NCI-H2107 treated with DMSO at 0.1 percent for 48 hours (cell line): ENCODE data around the gene CRACDL.
"Not testable (repeated sequence)": the region's sequence is repeated elsewhere in the genome, so short reads cannot be mapped to it uniquely, and the experiment has no call there.

Experiments used
- DNase-seq: peaks from one replicate; lab custom pipeline; 2025; ENCODE audit not compliant: unreplicated experiment; lab: John Stamatoyannopoulos, UW

CRACDL gene

DNA sequence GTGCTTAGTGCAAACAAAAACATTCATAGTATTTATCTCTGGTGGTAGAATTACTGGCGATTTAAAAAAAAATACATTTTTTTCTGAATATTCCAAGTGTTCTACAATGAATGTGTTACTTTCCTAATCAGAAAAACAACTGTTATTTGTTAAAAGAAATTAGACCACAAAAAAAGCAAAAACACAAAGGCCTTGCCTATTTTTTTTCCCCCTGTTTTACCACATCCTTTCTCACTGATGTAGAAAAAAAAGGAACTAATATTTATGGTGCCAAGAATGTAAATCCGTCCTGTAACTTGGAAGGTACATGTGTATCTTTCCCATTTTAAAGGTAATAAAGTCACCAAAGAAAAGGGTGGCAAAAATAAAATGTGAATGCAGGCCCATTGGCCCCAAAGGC is 176.7 kb downstream of the CRACDL start:
- DNase-seq: no peak

DNA sequence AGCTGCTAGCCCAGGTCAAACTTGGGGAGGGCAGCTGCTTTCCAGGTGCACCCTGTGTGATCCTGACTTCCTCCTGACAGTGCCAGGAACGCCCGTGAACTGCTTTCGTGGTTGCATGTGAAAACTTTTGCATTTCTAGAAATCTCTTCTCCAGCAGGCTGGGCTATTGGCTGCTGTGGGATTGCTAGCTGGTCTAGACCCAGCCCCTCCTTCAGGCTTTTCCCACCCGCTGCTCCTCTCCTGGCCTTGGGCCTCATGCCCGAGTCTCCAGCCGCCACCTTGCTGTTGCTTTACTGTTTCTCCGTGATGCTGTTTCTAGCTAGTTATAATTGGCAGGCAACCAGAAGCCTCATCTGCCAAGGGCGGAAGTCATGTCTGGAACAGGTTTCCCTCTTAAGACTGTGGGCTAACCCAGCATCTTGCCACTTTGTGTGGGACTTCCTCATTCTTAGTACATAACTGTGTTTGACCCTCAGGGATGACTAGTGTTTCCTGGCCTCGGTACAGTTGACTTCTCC is 178.1 kb downstream of the CRACDL start:
- DNase-seq: no peak

DNA sequence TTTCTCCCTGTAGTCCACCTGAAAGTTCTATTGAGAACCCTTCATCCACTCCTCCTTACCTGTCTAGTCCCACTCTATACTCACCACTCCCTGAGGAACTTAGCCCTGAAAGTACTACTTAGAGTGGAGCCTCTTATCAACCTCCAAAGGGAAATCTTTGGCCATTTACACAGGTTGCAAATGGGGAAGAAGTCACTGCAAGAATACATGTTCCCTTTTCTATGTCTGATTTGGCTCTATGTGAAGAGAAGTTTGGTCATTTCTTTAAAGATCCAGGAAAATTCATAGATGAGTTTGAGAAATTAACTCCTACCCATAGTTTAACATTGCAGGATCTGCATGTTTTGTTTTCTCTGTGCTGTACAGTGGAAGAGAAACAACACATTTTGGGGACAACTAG is 182.2 kb downstream of the CRACDL start:
- DNase-seq: no peak

DNA sequence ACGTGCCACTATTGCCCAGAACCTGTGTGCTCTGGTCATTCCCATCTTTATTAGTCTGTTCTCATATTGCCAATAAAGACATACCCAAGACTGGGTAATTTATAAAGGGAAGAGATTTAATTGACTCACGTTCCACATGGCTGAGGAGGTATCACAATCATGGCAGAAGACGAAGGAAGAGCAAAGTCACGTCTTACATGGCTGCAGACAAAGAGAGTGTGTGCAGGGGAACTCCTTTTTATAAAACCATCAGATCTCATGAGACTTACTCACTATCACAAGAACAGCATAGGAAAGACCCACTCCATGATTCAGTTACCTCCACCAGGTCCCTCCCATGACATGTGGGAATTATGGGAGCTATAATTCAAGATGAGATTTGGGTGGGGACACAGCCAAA is 183.3 kb downstream of the CRACDL start:
- not testable (repeated sequence) for DNase-seq

DNA sequence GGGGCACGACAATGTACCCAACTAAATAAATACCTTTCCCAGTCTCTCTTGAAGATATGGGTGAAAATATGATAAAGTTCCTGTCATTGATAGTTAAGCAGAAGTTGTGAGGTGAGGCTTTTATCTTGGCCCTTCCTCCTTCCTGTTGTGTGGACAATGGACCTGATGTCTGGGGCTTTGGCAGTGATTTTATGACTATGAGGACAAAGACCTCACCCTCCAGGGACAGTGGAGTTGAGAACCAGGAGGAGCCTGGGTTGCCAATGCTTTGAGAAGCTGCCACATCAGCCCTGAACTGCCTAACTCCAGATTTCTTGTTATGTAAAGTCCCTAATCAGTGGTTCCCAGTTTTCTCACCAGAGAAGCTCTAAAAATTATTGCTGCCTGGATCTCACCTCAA is 184.3 kb downstream of the CRACDL start:
- no peak for DNase-seq

DNA sequence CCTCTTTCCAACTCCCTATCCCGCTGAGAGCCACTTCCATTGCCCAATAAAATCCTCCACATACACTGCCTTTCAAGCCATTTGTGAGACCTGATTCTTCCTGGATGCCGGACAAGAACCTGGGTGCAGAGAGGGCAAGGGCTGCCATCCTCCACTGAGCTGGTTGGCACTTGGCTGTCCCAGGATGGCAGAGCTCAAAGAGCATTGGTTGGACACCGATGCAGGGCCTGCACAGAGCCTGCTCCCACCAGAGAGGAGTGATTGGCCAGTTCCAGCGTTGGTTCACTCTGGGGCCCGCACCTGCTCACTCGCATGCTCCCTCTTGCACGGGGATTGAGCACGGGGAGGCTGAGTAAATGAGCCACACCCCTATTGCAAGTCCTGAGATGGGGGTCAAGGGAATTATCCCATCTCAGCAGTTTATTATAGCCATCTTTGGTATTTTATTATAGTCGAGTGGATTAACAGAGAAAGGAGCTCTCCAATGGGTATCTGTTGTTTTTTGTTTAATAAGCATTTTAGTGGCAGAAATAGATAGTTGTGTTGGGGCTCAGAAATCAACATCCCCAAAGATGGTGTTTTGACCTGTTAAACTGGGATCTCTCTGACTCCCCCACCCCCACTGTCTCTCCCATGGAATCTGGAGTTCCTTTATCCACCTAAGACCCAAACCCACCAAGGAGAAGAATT is 185.3 kb downstream of the CRACDL start:
- DNase-seq: no peak

DNA sequence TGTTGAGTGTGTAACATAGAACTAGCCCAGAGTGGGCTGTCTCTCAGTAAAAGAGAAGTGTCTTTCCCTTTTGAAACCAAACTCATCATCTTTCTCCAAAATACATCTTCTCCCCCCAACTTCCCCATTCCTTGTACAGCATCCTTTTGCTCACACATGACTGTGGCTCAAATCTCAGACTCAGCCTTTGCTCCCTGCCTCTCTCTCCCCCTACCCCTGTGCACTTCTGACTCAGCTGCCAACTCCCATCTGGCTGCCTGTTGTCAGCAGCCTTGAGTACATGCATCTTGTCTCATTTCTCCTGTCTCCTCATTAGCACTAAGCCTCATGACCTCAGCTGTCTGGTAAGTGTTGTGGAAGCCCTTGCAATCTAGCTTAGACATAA is 187.0 kb downstream of the CRACDL start:
- DNase-seq: no peak

DNA sequence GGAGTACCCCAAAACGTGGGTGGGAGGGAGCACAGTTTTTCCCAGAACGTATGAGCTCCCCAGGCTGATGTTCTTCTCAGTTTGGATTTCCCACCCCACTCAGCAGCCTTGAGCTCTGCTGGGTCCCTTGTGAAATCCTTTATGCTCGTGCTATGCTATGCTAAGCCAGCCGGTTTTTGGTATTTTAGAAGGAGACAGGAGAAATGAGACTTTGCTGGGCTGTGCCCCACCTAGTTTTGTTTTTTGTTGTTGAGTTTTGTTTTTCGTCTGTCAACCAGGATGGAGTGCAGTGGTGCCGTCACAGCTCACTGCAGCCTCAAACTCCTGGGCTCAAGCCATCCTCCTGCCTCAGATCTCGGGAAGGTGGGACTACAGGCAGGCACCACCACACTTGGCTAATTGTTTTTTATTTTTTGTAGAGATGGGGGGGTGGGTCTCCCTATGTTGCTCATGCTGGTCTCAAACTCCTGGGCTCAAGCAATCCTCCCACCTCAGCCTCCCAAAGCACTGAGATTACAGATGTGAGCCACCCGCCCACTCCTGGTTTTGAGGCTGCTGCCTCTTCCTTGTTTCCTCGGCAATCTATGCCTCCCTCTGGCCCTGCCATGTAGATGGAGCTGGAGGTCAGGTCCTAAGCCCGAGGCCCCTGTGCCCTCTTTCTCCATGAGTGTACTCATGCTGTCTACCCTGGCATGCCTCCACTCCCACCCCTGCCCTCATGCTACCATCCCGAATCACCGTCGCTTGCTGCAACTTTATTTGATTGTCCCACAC is 187.5 kb downstream of the CRACDL start:
- no peak for DNase-seq

DNA sequence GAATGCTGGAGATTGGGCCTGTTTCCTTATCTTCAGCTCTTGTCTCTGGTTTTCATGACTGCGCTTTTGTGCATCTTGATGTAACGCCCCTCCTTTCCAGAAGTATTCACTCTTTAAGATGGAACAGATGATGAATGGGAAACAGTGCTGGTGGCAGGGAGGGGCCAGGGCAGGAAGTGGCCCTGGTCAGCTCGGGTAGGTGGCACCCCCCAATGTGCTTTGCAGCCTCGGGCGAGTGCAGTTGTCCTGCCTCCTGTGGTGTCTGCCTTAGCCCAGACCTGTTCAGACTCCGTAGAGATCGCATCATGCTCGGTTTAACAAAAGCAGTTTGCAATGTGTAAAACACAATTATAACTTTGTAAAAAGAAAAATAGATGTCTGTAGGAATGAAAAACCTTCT is 188.1 kb downstream of the CRACDL start:
- DNase-seq: no peak

DNA sequence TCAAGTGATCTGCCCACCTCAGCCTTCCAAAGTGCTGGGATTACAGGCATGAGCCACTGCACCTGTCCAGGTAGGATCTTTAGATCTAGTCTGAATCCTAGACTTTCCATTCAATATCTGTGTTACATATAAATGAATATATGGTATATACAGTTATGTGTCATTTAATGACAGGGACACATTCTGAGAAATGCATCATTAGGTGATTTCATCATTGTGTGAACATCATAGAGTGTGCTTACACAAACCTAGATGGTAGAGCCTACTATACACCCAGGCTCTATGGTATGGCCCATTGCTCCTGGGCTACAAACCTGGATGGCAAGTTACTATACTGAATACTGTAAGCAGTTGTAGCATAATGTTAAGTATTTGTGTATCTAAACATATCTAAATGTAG is 189.6 kb downstream of the CRACDL start:
- no peak for DNase-seq

DNA sequence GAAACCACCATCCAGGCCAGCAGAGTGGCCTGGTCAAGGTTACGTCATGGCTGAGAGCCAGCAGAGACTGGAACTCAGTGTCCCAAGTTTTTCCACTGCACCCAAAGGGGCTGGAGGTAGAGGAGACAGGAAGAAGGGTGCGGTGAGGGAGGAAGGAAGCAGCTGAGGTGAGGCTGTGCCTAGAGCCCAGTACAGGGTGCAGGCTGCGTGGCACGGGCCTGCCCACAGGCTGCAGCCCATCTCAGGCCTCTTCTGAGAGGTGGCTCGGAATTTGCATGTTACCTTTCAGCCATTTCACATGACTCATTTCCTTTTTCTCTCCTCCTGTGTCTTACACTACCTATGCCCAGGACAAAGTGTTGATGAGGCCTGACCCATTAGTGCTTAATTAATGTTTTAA is 191.4 kb downstream of the CRACDL start:
- no peak for DNase-seq
